Activated gamma-delta T cell treated with Interleukin-2 at 50 U/mL for 16 hours (primary cell): ENCODE data around the gene OPN5.

Experiments
- DNase-seq: peaks from one replicate; pipeline ENCODE4 v3.0.0-alpha.2; 2020

OPN5 gene

GRCh38 chr6:47789553-47789952, 7.7 kb downstream of the OPN5 start:
- no peak for DNase-seq

GRCh38 chr6:47792216-47792733, 10.4 kb downstream of the OPN5 start:
- no peak for DNase-seq

- DNase-seq, result no peak
These were observed 12.8 kb downstream of the OPN5 start for GRCh38 chr6:47794577-47795135.

DNA sequence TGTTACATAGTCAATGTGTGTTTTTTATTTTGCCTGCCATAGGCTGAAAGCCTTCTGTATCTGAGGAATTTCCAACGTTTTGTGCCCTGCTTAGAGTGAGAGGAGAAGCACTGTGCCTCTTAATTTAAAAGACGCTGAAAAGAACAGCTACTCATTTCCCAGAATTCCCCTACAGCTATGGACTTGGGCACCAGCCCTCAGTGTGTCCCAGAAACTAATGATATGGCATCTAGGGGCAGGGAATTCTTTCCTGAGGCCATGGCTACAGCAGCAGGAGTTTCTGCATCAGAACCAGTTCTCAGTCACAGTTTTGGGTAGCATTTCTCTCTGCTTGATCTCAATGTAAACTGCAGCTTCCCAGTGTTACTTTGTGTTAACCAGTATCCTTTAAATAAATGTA, 20.2 kb downstream of the OPN5 start:
- no peak for DNase-seq

GRCh38 chr6:47804821-47805220, 23.0 kb downstream of the OPN5 start:
- DNase-seq, result no peak

GRCh38 chr6:47809873-47810272, 28.0 kb downstream of the OPN5 start:
- no peak for DNase-seq

- no peak for DNase-seq
These were observed 29.1 kb downstream of the OPN5 start for GRCh38 chr6:47810885-47811284.

GRCh38 chr6:47811443-47811842, 29.6 kb downstream of the OPN5 start:
- DNase-seq, result no peak

- no peak for DNase-seq
These were observed 35.9 kb downstream of the OPN5 start for GRCh38 chr6:47817749-47818148.

DNA sequence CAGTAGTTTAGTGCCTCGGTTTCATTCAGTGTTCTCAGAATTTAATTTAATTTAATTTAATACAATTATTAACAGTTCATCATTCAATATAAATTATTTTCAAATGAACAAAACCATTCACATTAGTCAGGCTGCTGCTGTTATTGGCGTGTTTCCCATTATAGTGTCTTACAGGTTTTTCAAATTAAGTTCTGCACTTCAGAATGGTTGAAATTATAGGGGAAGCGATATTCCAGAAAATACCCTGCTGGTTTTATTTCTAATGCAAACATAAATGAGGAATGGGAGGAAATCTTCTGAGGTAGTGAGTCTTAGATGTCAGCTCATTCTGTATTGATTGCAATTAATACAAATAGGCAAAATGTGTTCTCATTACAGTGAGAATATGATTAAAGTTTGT, 37.6 kb downstream of the OPN5 start:
- DNase-seq, result no peak

GRCh38 chr6:47822856-47823554, 41.2 kb downstream of the OPN5 start:
- no peak for DNase-seq

DNA sequence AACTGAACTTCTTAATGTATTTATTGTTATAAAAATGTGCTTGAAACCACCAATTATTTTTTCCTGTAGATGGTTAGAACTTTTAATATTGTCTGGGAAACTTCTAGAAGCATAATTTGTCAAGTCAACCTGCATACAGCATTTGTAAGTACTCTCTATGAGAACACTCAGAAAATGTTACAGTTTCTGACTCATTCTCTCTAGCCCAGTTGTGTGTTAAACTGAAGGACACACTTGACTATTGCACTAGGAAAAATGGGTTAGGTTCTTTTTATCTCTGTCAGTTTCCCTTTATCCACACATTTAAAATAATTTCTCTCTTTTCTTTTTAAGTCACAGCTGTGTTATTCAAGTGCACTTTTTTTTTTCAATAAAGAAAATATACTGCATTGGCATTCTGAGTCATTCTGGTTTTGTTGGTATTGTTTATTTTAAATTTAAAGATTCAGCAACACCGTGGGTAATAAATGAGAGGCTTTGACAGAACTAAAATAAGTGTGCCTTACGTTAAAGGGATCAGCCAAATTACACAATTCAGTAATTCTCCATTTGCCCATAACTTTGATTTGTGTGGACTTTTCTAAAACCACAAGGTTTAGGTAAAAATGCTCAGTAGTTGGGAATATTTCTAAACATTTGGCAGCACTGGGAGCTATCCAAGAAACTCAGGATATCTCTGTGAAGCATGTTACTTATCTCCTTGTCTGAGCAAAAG, 50.7 kb downstream of the OPN5 start:
- no peak for DNase-seq

DNA sequence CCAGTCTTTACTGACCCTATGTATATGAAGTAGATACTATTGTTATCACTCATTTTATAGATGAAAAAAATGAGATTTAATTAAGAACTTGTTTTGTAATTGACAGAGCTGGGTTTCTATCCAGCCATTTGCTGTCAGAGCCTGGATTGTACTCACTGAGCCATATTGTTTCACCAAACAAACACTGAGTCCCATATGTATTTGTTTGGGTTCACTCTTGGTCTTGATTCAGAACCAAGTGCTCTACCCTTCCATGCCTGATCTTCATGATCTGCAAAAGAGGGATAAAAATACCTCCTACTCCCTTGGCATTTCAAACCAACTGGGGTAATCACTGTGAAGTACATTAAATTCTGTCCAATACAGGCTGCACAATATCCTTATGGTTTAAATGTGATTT, 52.4 kb downstream of the OPN5 start:
- DNase-seq, result no peak

DNA sequence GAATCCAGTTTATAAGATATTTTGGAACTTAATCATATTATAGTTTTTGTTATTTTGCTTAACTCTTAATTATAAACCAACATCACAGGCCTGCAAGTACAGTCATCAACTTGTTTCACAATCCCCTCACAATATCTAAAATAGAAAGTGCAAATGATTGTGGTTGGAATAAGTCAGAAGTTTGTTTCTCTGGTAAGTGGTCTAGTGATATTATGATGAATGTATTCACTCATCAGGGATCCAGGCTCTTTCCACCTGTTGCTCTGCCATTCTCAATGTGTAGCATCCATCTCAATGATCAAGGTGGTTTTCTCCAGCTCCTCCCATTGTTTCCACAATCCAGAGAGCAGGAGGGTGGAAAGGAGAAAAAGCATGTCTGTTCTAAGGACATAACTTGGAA, 54.2 kb downstream of the OPN5 start:
- DNase-seq, result no peak

DNA sequence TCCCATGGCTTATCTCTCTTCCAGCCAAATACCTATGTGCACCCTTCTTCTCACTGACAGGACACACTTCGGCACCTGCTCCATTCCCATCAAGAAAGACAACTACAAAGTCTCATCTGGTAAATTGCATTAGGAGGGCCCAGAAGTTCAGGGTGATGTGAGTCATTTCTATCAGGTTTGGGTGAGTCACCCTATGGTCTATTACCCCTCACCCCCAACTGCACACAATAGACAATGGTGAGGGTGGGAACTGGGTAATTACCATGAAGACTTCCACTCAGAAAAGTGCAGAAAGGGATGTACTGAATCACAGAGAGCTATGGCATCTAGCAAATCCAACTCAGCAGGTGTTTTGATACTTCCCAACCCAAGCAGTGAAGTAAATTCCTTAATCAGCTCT, 54.8 kb downstream of the OPN5 start:
- DNase-seq, result no peak

DNA sequence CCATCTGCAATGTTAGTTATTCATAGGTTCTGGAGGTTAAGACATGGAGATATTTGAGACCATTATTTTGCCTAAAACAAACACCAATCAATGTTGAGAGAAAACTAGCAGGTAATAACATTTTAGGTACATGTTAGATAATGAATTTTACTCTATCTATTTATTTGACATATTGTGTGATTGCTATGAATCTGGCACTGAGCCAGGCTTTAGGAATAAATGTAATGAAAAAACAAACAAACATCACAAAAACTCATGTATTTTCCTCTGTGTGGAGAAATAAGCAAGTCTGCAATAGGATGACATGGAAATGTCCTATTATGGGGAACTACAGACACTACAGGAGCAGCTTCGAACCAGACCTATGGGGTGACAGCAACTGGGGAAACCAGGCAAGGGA, 57.8 kb downstream of the OPN5 start:
- DNase-seq, result no peak

DNA sequence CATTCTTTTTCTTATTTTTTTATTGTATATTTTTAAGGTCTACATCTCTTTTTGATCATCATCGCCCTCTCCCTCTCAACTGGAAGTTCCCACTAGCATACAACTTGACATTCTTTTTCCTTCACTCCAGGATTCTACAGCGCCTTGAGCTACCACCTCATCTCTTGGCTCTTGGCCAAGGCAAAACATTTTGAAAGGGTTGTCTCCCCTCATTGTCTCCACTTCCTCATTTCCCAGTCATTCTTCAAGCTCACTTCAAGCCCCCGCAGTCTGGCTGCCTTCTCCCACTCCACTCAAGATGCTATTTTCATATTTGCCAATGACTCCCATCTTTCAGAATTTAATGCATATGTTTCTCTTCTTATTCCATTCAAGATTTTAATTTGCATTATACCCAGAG, 63.0 kb downstream of the OPN5 start:
- no peak for DNase-seq

DNA sequence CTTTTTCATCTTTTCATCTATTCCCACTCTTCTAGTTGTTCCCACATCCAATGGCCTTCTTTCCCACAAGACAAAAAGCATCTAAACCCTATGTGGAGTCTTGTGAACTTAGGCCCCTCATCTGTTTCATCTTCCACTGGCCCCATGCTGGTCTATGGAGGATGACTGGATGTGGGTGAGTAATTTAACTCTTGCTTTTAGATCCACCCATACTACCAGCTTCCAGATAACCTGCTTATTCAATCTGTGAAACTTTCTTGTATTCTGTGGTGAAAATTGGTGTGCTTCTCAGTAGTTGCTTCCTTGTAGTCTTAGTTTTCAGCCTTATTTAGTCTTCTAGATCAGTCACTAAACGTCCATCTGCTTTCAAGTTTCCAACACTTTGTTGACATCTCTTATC, 64.9 kb downstream of the OPN5 start:
- no peak for DNase-seq

- no peak for DNase-seq
These were observed 69.3 kb downstream of the OPN5 start for GRCh38 chr6:47851091-47851490.

DNA sequence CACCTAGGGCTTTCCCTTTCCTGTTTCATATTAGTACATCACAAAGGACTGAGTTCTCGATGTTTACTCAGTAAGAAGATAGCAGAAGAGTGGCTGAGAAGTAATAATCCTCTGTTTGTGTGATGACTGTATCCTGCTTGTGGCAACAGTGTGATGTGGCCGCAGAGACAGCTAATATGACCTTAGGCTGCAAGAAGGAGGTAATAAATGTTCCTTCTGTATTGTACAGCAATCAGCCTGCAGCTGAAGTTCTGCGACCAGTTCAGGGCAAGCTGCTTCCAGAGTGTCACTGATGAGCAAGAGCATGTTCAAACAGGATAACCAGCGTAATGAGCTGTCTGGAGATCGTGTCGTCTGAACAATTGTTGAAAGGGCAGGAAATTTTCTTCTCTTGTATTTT, 70.9 kb downstream of the OPN5 start:
- DNase-seq, result no peak

- DNase-seq, result no peak
These were observed 71.9 kb downstream of the OPN5 start for GRCh38 chr6:47853766-47854165.

DNA sequence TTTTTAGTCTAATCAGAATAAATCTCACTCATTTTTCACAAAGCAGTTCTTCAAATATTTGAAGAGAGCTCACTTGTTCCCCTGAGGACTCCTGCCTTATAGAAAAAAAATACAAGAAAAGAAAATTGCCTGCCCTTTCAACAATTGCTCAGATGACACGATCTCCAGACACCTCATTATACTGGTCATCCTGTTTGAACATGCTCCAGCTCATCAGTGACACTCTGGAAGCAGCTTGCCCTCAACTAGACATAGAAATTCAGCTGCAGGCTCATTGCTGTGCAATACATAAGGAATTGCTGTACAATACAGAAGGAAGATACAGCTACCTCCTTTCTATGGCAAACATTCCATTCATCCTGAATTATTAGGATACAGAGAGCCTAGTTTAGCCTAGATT, 73.1 kb downstream of the OPN5 start:
- no peak for DNase-seq

GRCh38 chr6:47859175-47859574, 77.3 kb downstream of the OPN5 start:
- no peak for DNase-seq

DNA sequence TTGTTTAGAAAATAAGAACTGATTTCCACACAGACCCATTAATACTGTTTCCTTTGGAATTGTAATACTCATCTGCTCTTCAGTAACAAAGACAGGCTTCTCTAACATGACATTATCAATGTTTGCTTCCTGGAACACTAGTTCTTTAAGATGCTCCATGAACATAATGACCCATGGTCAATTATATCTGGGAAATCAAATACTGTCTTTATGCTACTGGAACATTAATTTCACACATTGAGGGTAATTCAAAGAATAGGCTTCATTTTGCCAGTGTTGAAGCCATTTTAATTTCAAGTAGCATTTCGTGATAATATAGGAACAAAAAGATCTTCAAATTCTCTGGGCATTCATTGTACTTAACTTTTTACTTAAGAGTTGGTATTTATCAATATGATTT, 80.9 kb downstream of the OPN5 start:
- no peak for DNase-seq
